Iris pigment epithelial cell (primary cell): Measurements from ENCODE around the gene EAF2.
"Not testable (repeated sequence)": the region's sequence is repeated elsewhere in the genome, so short reads cannot be mapped to it uniquely, and the experiment has no call there.

Source experiments
- DNase-seq: peaks from one replicate; pipeline ENCODE4 v3.0.0-alpha.2; 2011; ENCODE audit warnings: low read depth

The EAF2 gene

DNA sequence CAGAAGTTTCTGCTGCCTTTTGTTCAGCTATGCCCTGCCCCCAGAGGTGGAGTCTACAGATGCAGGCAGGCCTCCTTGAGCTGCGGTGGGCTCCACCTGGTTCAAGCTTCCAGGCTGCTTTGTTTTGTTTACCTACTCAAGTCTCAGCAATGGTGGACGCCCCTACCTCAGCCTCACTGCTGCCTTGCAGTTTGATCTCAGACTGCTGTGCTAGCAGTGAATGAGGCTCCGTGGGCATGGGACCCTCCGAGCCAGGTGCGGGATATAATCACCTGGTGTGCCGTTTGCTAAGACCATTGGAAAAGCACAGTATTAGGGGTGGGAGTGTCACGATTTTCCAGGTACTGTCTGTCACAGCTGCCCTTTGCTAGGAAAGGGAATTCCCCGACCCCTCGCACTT is 28.2 kb downstream of the EAF2 start:
- DNase-seq: not testable (repeated sequence)

DNA sequence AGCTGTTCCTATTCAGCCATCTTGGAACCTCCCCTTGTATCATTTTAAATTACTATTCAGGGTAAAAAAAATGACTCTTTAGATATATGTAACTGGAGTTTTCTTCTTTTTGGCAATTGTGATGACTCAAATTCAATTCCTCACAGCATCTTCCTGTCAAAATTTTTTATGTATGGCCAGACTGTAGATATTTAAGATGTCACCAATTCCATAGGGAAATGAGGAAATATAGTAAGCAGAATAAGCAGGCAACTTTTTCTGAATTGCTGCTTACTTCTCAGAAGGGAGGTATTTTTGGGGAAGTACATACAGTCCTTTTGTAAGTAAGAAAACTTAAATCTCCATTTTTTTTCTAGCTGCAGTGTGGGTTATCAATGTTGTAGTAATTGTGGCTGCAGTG is 28.8 kb downstream of the EAF2 start:
- DNase-seq: no peak

- DNase-seq: no peak
Measured at GRCh38 chr3:121869736-121870135, 34.7 kb downstream of the EAF2 start.

- DNase-seq: no peak
Measured at GRCh38 chr3:121870717-121871116, 35.7 kb downstream of the EAF2 start.

DNA sequence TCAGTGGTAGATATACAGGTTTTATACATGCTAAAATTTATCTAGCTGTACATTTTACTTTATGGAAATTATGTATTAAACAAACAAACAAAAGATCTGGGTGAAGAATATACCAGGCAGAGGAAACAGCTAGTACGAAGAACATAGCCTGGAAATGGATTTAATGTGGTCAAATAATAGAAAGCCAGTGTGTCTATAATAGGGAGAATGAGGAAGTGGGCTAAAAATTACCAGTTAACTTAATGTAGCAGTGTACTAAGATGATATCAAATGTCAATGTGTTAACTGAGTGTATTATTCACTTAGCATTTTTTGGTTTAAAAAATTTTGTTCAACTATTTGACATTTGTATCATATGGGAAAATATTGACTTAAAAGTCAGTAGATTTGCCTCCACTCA is 36.4 kb downstream of the EAF2 start:
- no peak for DNase-seq

DNA sequence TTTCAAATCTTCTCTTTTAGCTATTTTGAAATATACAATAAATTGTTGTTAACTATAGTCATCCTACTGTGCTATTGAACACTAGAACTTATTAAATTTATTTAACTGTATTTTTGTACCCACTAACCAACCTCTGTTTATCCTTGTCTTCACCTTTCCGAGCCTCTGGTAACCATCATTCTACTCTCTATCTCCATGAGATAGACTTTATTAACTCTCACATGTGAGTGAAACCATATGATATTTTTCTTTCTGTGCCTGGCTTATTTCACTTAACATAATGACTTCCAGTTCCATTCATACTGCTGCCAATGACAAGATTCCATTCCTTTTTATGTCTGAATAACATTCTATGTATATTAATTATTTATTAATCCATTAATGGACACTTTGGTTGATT is 43.4 kb downstream of the EAF2 start:
- no peak for DNase-seq

GRCh38 chr3:121883507-121883906 is 48.5 kb downstream of the EAF2 start:
- peak; percentile 57 for DNase-seq

GRCh38 chr3:121885386-121885785 is 50.4 kb downstream of the EAF2 start:
- peak; percentile 42 for DNase-seq

- DNase-seq: no peak
Measured at GRCh38 chr3:121894301-121894990, 59.4 kb downstream of the EAF2 start, which contains the start of gene SLC15A2. TSS of gene SLC15A2 (plus strand) at chr3:121894401. CDS start at chr3:121894477, 76 bp downstream.

DNA sequence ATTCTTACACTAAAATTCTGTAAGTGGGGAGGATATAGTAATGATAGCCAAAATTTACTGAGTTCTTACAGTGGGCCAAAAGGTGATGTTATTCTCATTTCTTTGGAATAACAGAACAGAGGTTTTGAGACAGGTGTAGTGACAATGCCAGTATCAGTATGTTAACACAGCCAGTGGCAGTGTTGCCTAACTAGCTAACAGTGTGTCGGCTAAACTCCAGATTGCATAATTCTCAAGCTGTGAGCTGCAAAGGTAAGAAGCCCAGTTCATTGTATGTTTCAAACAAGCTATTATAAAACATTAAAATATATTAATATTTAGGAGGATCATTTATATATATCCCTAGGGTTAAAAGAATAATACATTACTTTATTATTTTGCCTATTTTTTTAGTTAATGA is 60.1 kb downstream of the EAF2 start:
- no peak for DNase-seq

DNA sequence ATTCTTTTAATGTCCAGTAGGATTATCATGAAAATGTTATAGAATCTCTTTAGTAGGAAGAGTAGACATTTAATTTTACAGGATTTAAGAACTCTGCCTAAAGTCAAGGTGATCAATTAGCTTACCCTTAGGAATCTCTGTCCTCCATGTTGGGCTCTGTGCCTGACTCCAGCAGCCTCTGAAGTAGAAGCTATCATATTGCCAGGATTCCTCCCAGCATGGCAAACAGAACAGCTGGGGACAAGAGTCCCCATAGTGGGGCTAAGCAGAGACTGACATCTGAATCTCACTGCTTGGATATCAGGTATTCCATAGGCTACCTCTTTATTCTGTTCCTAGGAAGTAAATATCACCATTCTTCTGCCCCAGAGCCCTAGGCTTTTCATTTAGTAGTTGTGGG is 60.7 kb downstream of the EAF2 start:
- no peak for DNase-seq

GRCh38 chr3:121896823-121897222 is 61.8 kb downstream of the EAF2 start:
- no peak for DNase-seq

DNA sequence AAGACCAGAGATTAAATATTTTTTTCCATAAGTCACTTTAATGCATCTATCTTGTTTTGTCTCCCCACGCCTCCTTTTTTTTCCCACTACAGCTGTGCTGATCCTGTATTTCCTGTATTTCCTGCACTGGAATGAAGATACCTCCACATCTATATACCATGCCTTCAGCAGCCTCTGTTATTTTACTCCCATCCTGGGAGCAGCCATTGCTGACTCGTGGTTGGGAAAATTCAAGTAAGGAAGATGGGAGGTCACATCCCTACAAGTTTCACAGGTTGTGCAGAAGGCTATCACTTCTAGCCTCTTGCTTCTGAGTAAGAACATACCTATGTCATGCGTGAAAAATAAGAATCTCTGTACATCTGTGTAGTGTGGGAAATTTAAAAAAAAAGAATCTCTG is 62.3 kb downstream of the EAF2 start:
- no peak for DNase-seq

DNA sequence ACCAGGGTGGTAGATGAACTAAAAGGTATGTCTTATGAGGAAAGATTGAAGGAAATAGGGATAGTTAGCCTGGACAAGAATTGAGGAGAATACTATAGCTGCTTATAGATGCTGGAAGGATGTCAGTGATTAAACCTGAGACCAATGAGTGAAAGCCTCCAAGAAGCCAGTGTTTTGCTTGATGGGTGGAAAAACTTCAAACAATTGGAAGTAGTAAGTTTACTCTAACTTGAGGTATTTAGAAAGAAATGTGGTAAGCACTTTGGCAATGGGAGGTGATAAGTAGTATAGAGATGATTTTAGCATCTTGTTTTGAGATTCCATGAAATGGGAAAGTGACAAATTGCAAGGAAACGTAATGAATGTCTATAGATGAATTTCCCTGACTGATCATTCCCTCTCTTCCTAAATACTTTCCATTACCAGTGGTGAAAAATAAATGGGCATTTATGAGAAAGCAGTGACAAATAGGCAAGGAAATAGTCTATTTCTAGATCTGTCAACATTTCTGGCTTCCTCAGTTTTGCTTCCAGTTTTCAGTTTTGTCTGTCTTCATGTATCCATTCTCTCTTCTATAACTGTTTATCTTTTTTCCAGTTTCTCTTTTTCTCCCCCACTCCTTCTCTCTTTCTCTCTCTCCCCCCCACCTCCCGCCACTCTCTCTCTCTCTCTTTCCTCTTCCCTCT is 78.4 kb downstream of the EAF2 start:
- DNase-seq: no peak

GRCh38 chr3:121914081-121914998 is 79.3 kb downstream of the EAF2 start:
- DNase-seq: peak; percentile 37

GRCh38 chr3:121916189-121916588 is 81.2 kb downstream of the EAF2 start:
- DNase-seq: no peak

GRCh38 chr3:121918779-121919483 is 83.9 kb downstream of the EAF2 start:
- DNase-seq: no peak

- no peak for DNase-seq
Measured at GRCh38 chr3:121924734-121925133, 89.7 kb downstream of the EAF2 start.

GRCh38 chr3:121926380-121926779 is 91.4 kb downstream of the EAF2 start:
- no peak for DNase-seq
